Measurements from ENCODE around the gene SLC5A11.
A peak's percentile ranks its signal among the peaks of the same experiment; 100 is the strongest.

SLC5A11 gene

GRCh38 chr16:24825696-24826095 is 20.1 kb upstream of the SLC5A11 start:
- DNase-seq (ENCODE audit: low read depth): no peak
- TF ChIP-seq, protein P1, sequence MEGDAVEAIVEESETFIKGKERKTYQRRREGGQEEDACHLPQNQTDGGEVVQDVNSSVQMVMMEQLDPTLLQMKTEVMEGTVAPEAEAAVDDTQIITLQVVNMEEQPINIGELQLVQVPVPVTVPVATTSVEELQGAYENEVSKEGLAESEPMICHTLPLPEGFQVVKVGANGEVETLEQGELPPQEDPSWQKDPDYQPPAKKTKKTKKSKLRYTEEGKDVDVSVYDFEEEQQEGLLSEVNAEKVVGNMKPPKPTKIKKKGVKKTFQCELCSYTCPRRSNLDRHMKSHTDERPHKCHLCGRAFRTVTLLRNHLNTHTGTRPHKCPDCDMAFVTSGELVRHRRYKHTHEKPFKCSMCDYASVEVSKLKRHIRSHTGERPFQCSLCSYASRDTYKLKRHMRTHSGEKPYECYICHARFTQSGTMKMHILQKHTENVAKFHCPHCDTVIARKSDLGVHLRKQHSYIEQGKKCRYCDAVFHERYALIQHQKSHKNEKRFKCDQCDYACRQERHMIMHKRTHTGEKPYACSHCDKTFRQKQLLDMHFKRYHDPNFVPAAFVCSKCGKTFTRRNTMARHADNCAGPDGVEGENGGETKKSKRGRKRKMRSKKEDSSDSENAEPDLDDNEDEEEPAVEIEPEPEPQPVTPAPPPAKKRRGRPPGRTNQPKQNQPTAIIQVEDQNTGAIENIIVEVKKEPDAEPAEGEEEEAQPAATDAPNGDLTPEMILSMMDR (IDR thresholded peaks at IDR 0.05; ENCODE audit: low read depth, low read length, missing control alignments): no peak
- no peak overlapping the region for H3K4me3 ChIP-seq (ENCODE audit: low read depth, low read length)

GRCh38 chr16:24826096-24826690 is 19.6 kb upstream of the SLC5A11 start:
- no peak overlapping the region for H3K4me3 ChIP-seq (ENCODE audit: low read depth, low read length)
- no peak for DNase-seq (ENCODE audit: low read depth)
- TF ChIP-seq, protein P1 (IDR thresholded peaks at IDR 0.05; ENCODE audit: low read depth, low read length, missing control alignments): no peak

- no peak overlapping the region for H3K4me3 ChIP-seq (ENCODE audit: low read depth, low read length)
- TF ChIP-seq, protein P1 (IDR thresholded peaks at IDR 0.05; ENCODE audit: low read depth, low read length, missing control alignments): no peak
- no peak for DNase-seq (ENCODE audit: low read depth)
Measured at GRCh38 chr16:24826817-24827566, 18.8 kb upstream of the SLC5A11 start.

DNA sequence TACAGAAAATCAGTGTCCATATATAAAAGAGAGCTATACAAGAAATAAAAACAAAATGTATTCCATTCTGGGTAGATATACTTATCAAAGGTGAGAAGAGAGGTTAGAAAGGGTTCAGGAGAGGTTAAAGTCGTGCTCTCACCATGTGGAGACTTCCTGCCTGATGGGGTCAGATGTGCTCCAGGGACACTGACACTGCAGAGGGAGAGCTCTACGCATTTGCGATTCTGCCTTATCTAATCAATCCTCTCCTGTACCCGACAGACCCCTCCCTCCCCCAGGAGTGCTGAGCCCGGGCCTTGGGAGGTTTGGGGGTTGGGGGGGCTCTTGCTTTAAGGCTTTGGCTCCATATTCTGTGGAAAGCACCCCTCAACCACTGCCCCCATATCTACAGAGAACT is 16.6 kb upstream of the SLC5A11 start:
- no peak overlapping the region for H3K4me3 ChIP-seq (ENCODE audit: low read depth, low read length)
- TF ChIP-seq, protein P1 (IDR thresholded peaks at IDR 0.05; ENCODE audit: low read depth, low read length, missing control alignments): no peak
- DNase-seq (ENCODE audit: low read depth): no peak

DNA sequence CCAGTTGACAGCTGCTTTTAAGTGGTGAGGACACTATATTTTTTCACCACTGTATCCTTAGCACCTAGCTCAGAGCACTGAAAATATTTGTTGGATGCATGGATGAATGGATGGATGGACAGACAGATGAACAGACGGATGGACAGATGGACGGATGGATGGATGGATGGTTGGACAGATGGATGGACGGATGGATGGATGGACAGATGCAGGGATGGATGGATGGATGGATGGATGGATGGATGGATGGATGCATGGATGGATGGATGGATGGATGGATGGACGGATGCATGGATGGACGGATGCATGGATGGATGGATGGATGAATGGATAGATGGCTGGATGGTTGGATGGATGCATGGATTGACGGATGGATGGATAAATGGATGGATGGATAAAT is 12.4 kb upstream of the SLC5A11 start:
- TF ChIP-seq, protein P1 (IDR thresholded peaks at IDR 0.05; ENCODE audit: low read depth, low read length, missing control alignments): no peak
- no peak for DNase-seq (ENCODE audit: low read depth)
- H3K4me3 ChIP-seq (ENCODE audit: low read depth, low read length): no peak overlapping the region

- DNase-seq (ENCODE audit: low read depth): no peak
- TF ChIP-seq, protein P1 (IDR thresholded peaks at IDR 0.05; ENCODE audit: low read depth, low read length, missing control alignments): peak; percentile 59
- H3K4me3 ChIP-seq (ENCODE audit: low read depth, low read length): no peak overlapping the region
Measured at GRCh38 chr16:24834459-24835335, 11.1 kb upstream of the SLC5A11 start.
